ENCODE results near the gene ZEB2.

- TF ChIP-seq EZH2 (IDR thresholded peaks at IDR 0.05; ENCODE audit: borderline replicate concordance, low read length) (no peak), CTCF (IDR thresholded peaks at IDR 0.05; ENCODE audit: low read length) (no peak)
Observed at GRCh38 chr2:144364944-144365738, 154.8 kb downstream of the ZEB2 start.
